HK-2 (cell line): Measurements from ENCODE around the gene KLB.
A peak's percentile ranks its signal among the peaks of the same experiment; 100 is the strongest.

Experiments
- DNase-seq: peaks from one replicate; pipeline ENCODE4 v3.0.0-alpha.2; 2018; ENCODE audit not compliant: unreplicated experiment

The KLB gene

GRCh38 chr4:39464886-39465501 lies 58.3 kb downstream of the KLB start:
- DNase-seq = no peak

GRCh38 chr4:39466747-39467146 lies 60.0 kb downstream of the KLB start:
- no peak for DNase-seq

GRCh38 chr4:39467464-39467863 lies 60.7 kb downstream of the KLB start:
- DNase-seq = no peak

GRCh38 chr4:39469429-39470077 lies 62.8 kb downstream of the KLB start:
- DNase-seq = peak; percentile 55

GRCh38 chr4:39470402-39470801 lies 63.7 kb downstream of the KLB start:
- no peak for DNase-seq

GRCh38 chr4:39472396-39472795 lies 65.7 kb downstream of the KLB start:
- DNase-seq = no peak

- DNase-seq = no peak
Measured at GRCh38 chr4:39476187-39476895, 69.6 kb downstream of the KLB start.

GRCh38 chr4:39480251-39480650 lies 73.5 kb downstream of the KLB start:
- no peak for DNase-seq

- no peak for DNase-seq
Measured at GRCh38 chr4:39480902-39481695, 74.4 kb downstream of the KLB start.

GRCh38 chr4:39484582-39485272 lies 78.0 kb downstream of the KLB start:
- DNase-seq = no peak

GRCh38 chr4:39486221-39486804 lies 79.6 kb downstream of the KLB start:
- DNase-seq = no peak

- DNase-seq = no peak
Measured at GRCh38 chr4:39490322-39490721, 83.6 kb downstream of the KLB start.

- no peak for DNase-seq
Measured at GRCh38 chr4:39494354-39494753, 87.6 kb downstream of the KLB start.

GRCh38 chr4:39495446-39496213 lies 88.9 kb downstream of the KLB start:
- no peak for DNase-seq

GRCh38 chr4:39497909-39498726 lies 91.4 kb downstream of the KLB start:
- no peak for DNase-seq

- DNase-seq = no peak
Measured at GRCh38 chr4:39498727-39499020, 91.9 kb downstream of the KLB start.
